Mesendoderm (in vitro differentiated cells): ENCODE measurements around the gene SYNGAP1.
"Not testable (repeated sequence)": the region's sequence is repeated elsewhere in the genome, so short reads cannot be mapped to it uniquely, and the experiment has no call there.

Experiments used
- DNase-seq: peaks from one replicate; pipeline ENCODE4 v3.0.0; 2013
- H2AK5ac ChIP-seq: 2 replicates; pipeline ENCODE4 v1.6.1; 2013; ENCODE audit warnings: low read length, inconsistent platforms
- H2BK120ac ChIP-seq: 2 replicates; pipeline ENCODE4 v1.6.1; 2013; ENCODE audit warnings: low read depth, mild to moderate bottlenecking, low read length, moderate library complexity, mixed read lengths
- H2BK15ac ChIP-seq: replicated peaks from 2 replicates; pipeline ENCODE4 v1.6.1; 2013; ENCODE audit warnings: low read depth, mild to moderate bottlenecking, moderate library complexity
- H2BK5ac ChIP-seq: 2 replicates; pipeline ENCODE4 v1.6.1; 2013; ENCODE audit warnings: low read length, inconsistent platforms
- H3K18ac ChIP-seq: 2 replicates; pipeline ENCODE4 v1.6.1; 2013; ENCODE audit warnings: mild to moderate bottlenecking, low read length, mixed read lengths
- H3K23ac ChIP-seq: one replicate; pipeline ENCODE4 v1.6.1; 2013; ENCODE audit warnings: low read length
- H3K27ac ChIP-seq: 2 replicates; pipeline ENCODE4 v1.5.1; 2013; ENCODE audit warnings: low read depth, mild to moderate bottlenecking, inconsistent platforms, low read length, moderate library complexity
- H3K27me3 ChIP-seq: 2 replicates; pipeline ENCODE4 v1.6.1; 2013; ENCODE audit warnings: low read length, control low read depth, mild to moderate bottlenecking, inconsistent platforms; ENCODE audit not compliant: insufficient read depth, poor library complexity
- H3K36me3 ChIP-seq: 2 replicates; pipeline ENCODE4 v1.6.1; 2013; ENCODE audit warnings: low read length, inconsistent platforms; ENCODE audit not compliant: control insufficient read depth, insufficient read depth
- H3K4ac ChIP-seq: one replicate; pipeline ENCODE4 v1.6.1; 2013; ENCODE audit warnings: low read depth, mild to moderate bottlenecking, low read length, moderate library complexity
- H3K4me1 ChIP-seq: 2 replicates; pipeline ENCODE4 v1.6.1; 2013; ENCODE audit warnings: low read depth, low read length, inconsistent platforms; ENCODE audit not compliant: control insufficient read depth
- H3K4me2 ChIP-seq: 2 replicates; pipeline ENCODE4 v1.6.1; 2013; ENCODE audit warnings: low read length
- H3K4me3 ChIP-seq: 2 replicates; pipeline ENCODE4 v1.5.1; 2013; ENCODE audit warnings: mild to moderate bottlenecking, low read length
- H3K56ac ChIP-seq: one replicate; pipeline ENCODE4 v1.6.1; 2013; ENCODE audit warnings: low read length
- H3K79me1 ChIP-seq: 2 replicates; pipeline ENCODE4 v1.6.1; 2013; ENCODE audit warnings: low read length, inconsistent platforms
- H3K79me2 ChIP-seq: 2 replicates; pipeline ENCODE4 v1.6.1; 2013; ENCODE audit warnings: mild to moderate bottlenecking, low read length; ENCODE audit not compliant: control insufficient read depth, insufficient read depth
- H3K9ac ChIP-seq: 2 replicates; pipeline ENCODE4 v1.6.1; 2013; ENCODE audit warnings: low read length, inconsistent platforms
- H4K5ac ChIP-seq: one replicate; pipeline ENCODE4 v1.6.1; 2013; ENCODE audit warnings: low read length
- H4K8ac ChIP-seq: one replicate; pipeline ENCODE4 v1.6.1; 2013; ENCODE audit warnings: low read depth, mild to moderate bottlenecking, control low read depth, low read length, moderate library complexity
- WGBS: extraction: QIAGEN DNeasy Blood & Tissue Kit; methylation state at CpG from one replicate; pipeline ENCODE4 v1.1.7; 2013; ENCODE audit warnings: low lambda C conversion rate, missing lambda C conversion rate; ENCODE audit not compliant: insufficient coverage; ENCODE audit errors: extremely low coverage; 5-methylcytosine and 5-hydroxymethylcytosine counted together

SYNGAP1 gene

DNA sequence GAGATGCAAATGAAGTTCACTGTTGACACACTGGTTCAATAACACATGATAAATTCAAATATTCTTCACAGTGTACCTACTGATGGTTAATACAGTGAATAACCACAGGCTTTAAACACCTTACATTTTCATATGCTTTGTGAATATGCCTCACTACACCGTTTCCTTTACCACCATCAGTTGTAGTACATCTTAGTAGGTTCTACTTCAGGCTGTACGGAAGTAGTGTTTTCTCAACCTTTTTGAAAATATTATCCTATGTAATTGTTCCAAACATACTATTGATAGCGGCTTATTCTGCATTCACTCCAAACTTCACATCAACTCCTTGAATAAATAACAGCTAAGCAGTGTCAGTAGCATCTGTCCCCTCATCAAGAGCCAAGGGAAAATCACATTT is 49.8 kb downstream of the SYNGAP1 start:
- Histone ChIP-seq H3K4me3 (no peak overlapping the region), H3K9ac (no peak overlapping the region), H2AK5ac (no peak overlapping the region), H3K18ac (no peak overlapping the region), H4K8ac (no peak overlapping the region), H3K27ac (no peak overlapping the region), H2BK5ac (no peak overlapping the region), H3K23ac (no peak overlapping the region), H3K4me1 (no peaks in the 10 kb centered on the region), H3K4ac (no peak overlapping the region), H4K5ac (no peak overlapping the region), H3K36me3 (no peaks in the 10 kb centered on the region), H3K4me2 (no peak overlapping the region), H3K27me3 (no peaks in the 10 kb centered on the region), H2BK15ac (no peak overlapping the region), H2BK120ac (no peak overlapping the region), H3K56ac (no peak overlapping the region), H3K79me2 (no peaks in the 10 kb centered on the region), H3K79me1 (no peaks in the 10 kb centered on the region)
- WGBS: no CpG with 5 or more reads among the region's 3 CpGs
- DNase-seq: no peak

DNA sequence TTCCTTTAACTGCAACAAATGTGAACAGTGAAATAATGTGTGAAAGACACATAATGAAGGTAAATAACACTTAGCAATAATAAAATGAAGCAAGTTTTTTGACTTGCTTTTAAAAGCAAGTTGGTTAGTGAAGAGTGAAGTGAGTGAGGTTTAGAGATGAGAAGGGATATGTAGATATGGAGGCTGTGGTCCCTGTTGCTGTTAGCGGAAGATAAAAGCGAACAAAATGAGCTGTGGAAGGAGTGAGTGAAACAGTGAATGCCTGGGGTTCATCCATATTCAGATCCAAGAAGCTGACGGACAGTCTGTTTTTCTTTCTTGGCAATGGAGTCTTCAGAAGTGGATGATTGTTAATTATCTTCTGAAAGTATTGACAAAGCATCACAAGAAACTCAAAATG is 58.0 kb downstream of the SYNGAP1 start:
- Histone ChIP-seq H3K79me1 (no peaks in the 10 kb centered on the region), H3K4me2 (no peak overlapping the region)
- DNase-seq: no peak

DNA sequence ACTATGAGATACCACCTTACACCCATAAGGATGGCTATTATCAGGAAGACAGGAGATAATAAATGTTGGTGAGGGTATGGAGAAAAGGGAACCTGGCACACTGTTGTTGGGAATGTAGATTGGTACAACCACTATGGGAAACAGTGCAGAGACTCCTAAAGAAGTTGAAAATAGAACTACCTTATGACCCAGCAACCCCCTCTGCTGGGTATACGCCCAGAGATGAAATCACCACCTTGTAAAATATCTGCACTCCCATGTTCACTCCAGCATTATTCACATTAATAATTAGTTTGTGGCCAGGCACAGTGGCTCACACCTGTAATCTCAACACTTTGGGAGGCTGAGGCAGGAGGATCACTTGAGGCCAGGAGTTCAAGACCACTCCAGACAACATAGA is 61.3 kb downstream of the SYNGAP1 start:
- H3K4me2 ChIP-seq: no peak overlapping the region
- no peaks in the 10 kb centered on the region for H3K79me1 ChIP-seq
- no peak for DNase-seq
- H2BK15ac ChIP-seq: no peak overlapping the region
- no peak overlapping the region for H3K27ac ChIP-seq
- no peaks in the 10 kb centered on the region for H3K79me2 ChIP-seq
- H2BK5ac ChIP-seq: no peak overlapping the region
- no peak overlapping the region for H3K9ac ChIP-seq
- H3K4ac ChIP-seq: no peak overlapping the region
- H2AK5ac ChIP-seq: no peak overlapping the region
- no peak overlapping the region for H2BK120ac ChIP-seq
- no peaks in the 10 kb centered on the region for H3K27me3 ChIP-seq
- no CpG with 5 or more reads among the region's 1 CpG for WGBS
- no peak overlapping the region for H3K18ac ChIP-seq
- no peaks in the 10 kb centered on the region for H3K4me1 ChIP-seq
- H4K5ac ChIP-seq: no peak overlapping the region
- no peak overlapping the region for H3K56ac ChIP-seq
- no peak overlapping the region for H3K4me3 ChIP-seq
- H3K23ac ChIP-seq: no peak overlapping the region
- no peaks in the 10 kb centered on the region for H3K36me3 ChIP-seq
- H4K8ac ChIP-seq: no peak overlapping the region

More for the DNA sequence above, 58.0 kb downstream of the SYNGAP1 start:
- Histone ChIP-seq H3K27me3 (no peaks in the 10 kb centered on the region), H2BK120ac (no peak overlapping the region), H3K23ac (no peak overlapping the region), H3K79me2 (no peaks in the 10 kb centered on the region), H3K36me3 (no peaks in the 10 kb centered on the region), H3K4ac (no peak overlapping the region), H3K4me1 (no peaks in the 10 kb centered on the region), H2AK5ac (no peak overlapping the region), H3K4me3 (no peak overlapping the region), H4K5ac (no peak overlapping the region), H3K56ac (no peak overlapping the region), H3K9ac (no peak overlapping the region), H3K27ac (no peak overlapping the region), H4K8ac (no peak overlapping the region), H3K18ac (no peak overlapping the region), H2BK15ac (no peak overlapping the region), H2BK5ac (no peak overlapping the region)
- WGBS: no CpG with 5 or more reads among the region's 3 CpGs

- not testable (repeated sequence) for H3K23ac ChIP-seq, H2BK15ac ChIP-seq
- no CpG with 5 or more reads among the region's 5 CpGs for WGBS
Measured at GRCh38 chr6:33482620-33483019, 62.8 kb downstream of the SYNGAP1 start.

DNA sequence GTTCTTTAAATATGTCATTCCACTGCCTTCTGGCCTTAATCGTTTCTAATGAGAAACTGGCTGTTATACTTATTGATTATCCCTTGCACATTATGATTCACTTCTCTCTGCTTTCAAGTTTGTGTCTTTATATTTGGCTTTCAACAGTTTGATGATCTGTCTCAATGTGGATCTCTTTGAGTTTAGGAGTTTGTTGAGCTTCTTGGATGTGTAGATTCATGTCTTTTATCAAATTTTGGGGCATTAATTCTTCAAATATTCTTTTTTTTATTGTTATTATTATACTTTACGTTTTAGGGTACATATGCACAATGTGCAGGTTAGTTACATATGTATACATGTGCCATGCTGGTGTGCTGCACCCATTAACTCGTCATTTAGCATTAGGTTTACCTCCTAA is 63.8 kb downstream of the SYNGAP1 start:
- no peak overlapping the region for H2AK5ac ChIP-seq
- no CpG with 5 or more reads among the region's 3 CpGs for WGBS
- no peak overlapping the region for H2BK5ac ChIP-seq
- no peak overlapping the region for H3K9ac ChIP-seq
- H3K27ac ChIP-seq: no peak overlapping the region
- H4K5ac ChIP-seq: no peak overlapping the region
- no peaks in the 10 kb centered on the region for H3K79me2 ChIP-seq
- no peaks in the 10 kb centered on the region for H3K4me1 ChIP-seq
- H2BK15ac ChIP-seq: no peak overlapping the region
- no peak overlapping the region for H3K23ac ChIP-seq
- no peak overlapping the region for H3K4me3 ChIP-seq
- H3K36me3 ChIP-seq: no peaks in the 10 kb centered on the region
- H3K56ac ChIP-seq: no peak overlapping the region
- no peak overlapping the region for H2BK120ac ChIP-seq
- no peaks in the 10 kb centered on the region for H3K79me1 ChIP-seq
- no peak overlapping the region for H3K4me2 ChIP-seq
- no peak for DNase-seq
- no peaks in the 10 kb centered on the region for H3K27me3 ChIP-seq
- H3K4ac ChIP-seq: no peak overlapping the region
- no peak overlapping the region for H3K18ac ChIP-seq
- no peak overlapping the region for H4K8ac ChIP-seq

More at GRCh38 chr6:33482620-33483019, 62.8 kb downstream of the SYNGAP1 start:
- H2BK120ac ChIP-seq, H3K4me3 ChIP-seq, H3K9ac ChIP-seq, H3K4me1 ChIP-seq, H2AK5ac ChIP-seq, H3K36me3 ChIP-seq, H2BK5ac ChIP-seq, H3K27ac ChIP-seq, H3K4ac ChIP-seq, H3K4me2 ChIP-seq, H3K56ac ChIP-seq, H3K79me1 ChIP-seq, DNase-seq, H4K8ac ChIP-seq, H3K27me3 ChIP-seq, H3K18ac ChIP-seq, H3K79me2 ChIP-seq, H4K5ac ChIP-seq: not testable (repeated sequence)

DNA sequence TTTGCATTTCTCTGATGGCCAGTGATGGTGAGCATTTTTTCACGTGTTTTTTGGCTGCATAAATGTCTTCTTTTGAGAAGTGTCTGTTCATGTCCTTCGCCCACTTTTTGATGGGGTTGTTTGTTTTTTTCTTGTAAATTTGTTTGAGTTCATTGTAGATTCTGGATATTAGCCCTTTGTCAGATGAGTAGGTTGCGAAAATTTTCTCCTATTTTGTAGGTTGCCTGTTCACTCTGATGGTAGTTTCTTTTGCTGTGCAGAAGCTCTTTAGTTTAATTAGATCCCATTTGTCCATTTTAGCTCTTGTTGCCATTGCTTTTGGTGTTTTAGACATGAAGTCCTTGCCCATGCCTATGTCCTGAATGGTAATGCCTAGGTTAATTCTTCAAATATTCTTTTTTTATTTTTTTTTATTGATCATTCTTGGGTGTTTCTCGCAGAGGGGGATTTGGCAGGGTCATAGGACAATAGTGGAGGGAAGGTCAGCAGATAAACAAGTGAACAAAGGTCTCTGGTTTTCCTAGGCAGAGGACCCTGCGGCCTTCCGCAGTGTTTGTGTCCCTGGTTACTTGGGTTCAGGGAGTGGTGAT is 64.9 kb downstream of the SYNGAP1 start:
- not testable (repeated sequence) for H2BK5ac ChIP-seq, H3K9ac ChIP-seq, H3K23ac ChIP-seq, H2AK5ac ChIP-seq, DNase-seq, H3K4ac ChIP-seq, H3K4me3 ChIP-seq, H3K4me1 ChIP-seq, H3K27me3 ChIP-seq, H4K5ac ChIP-seq, H3K27ac ChIP-seq, H2BK120ac ChIP-seq, H3K4me2 ChIP-seq, H2BK15ac ChIP-seq, H3K18ac ChIP-seq, H4K8ac ChIP-seq, H3K79me1 ChIP-seq, H3K56ac ChIP-seq, H3K36me3 ChIP-seq, H3K79me2 ChIP-seq
- WGBS: no CpG with 5 or more reads among the region's 6 CpGs
